B cell (primary cell): ENCODE results near the gene MAP3K6. TPM values are rescaled to one million over a fixed set of nuclear protein-coding genes. Genes with fewer than 3 reads are reported as not detected.

Source experiments
- ATAC-seq: fragments of 200-7000 bp; cut with Tn5 transposase; one replicate; pipeline ENCODE4 v1.10.0; 2021; ENCODE audit warnings: low read depth, mild to moderate bottlenecking, moderate number of reproducible peaks, moderate library complexity
- CTCF ChIA-PET: fragments of 350-600 bp; sonication (Branson Sonifier 250); formaldehyde crosslinking; loops from one replicate; lab custom pipeline; 2021; ENCODE audit warnings: antibody characterized with exemption, inconsistent platforms; lab: Charles Lee
- POLR2A ChIA-PET: fragments of 350-600 bp; sonication (Branson Sonifier 250); formaldehyde crosslinking; loops from one replicate; lab custom pipeline; 2021; ENCODE audit warnings: antibody characterized with exemption; lab: Charles Lee
- DNase-seq: peaks from one replicate; pipeline ENCODE4 v3.0.0; 2013
- H2AFZ ChIP-seq: 2 replicates; pipeline ENCODE4 v1.6.1; 2012; ENCODE audit warnings: mild to moderate bottlenecking, low read depth, low read length; ENCODE audit not compliant: insufficient read depth, poor library complexity, severe bottlenecking
- H3K27ac ChIP-seq, 2 donors: 1 replicate in 1 of 2; 2 replicates in 1 of 2; pipeline ENCODE4 v1.5.1; 2012 to 2013; ENCODE audit warnings: low read length in 2 of 2, mild to moderate bottlenecking in 2 of 2, moderate library complexity in 1 of 2
- H3K27me3 ChIP-seq, 4 experiments: fragments of 200-600 bp in 1 of 4; sonication (generic) in 1 of 4; replicated peaks in 1 of 4; 1 replicate in 2 of 4; 2 replicates in 2 of 4; pipeline versions ENCODE4 v1.6.1 to v1.7.0; 2013 to 2016; ENCODE audit warnings: low read length in 3 of 4, mild to moderate bottlenecking in 2 of 4, mixed read lengths in 1 of 4, moderate library complexity in 1 of 4; ENCODE audit not compliant: insufficient read depth in 4 of 4, control insufficient read depth in 3 of 4; ENCODE audit errors: control extremely low read depth in 1 of 4
- H3K36me3 ChIP-seq, 2 experiments: replicated peaks in 1 of 2; 1 replicate in 1 of 2; 2 replicates in 1 of 2; pipeline versions ENCODE4 v1.6.1 to v1.7.1; 2013; ENCODE audit warnings: low read length in 1 of 2; ENCODE audit not compliant: insufficient read depth in 2 of 2, control insufficient read depth in 1 of 2; ENCODE audit errors: control extremely low read depth in 1 of 2, extremely low read depth in 1 of 2
- H3K4me1 ChIP-seq, 2 donors: fragments of 200-600 bp in 1 of 2; sonication (generic) in 1 of 2; 1 replicate in 1 of 2; 2 replicates in 1 of 2; pipeline versions ENCODE4 v1.5.1 to v1.6.1; 2013 to 2017; ENCODE audit warnings: low read length in 2 of 2; ENCODE audit not compliant: control insufficient read depth in 2 of 2, insufficient read depth in 2 of 2
- H3K4me2 ChIP-seq: replicated peaks from 2 replicates; pipeline ENCODE3; 2012; ENCODE audit warnings: mild to moderate bottlenecking, low read depth, low read length; ENCODE audit not compliant: poor library complexity, severe bottlenecking
- H3K4me3 ChIP-seq, 5 experiments: fragments of 200-600 bp in 1 of 5; sonication (generic) in 1 of 5; 1 replicate in 3 of 5; 2 replicates in 2 of 5; pipeline versions ENCODE4 v1.5.1 to v1.7.0; 2011 to 2016; ENCODE audit warnings: low read length in 4 of 5, mild to moderate bottlenecking in 4 of 5, low read depth in 2 of 5, control low read depth in 1 of 5, moderate library complexity in 1 of 5; ENCODE audit not compliant: insufficient read depth in 1 of 5; ENCODE audit errors: control extremely low read depth in 1 of 5, extremely low read depth in 1 of 5
- H3K79me2 ChIP-seq: fragments of 200-600 bp; sonication (generic); one replicate; pipeline ENCODE4 v1.6.0; 2016; ENCODE audit warnings: low read length; ENCODE audit not compliant: control insufficient read depth, insufficient read depth
- H3K9ac ChIP-seq: fragments of 200-600 bp; sonication (generic); 2 replicates; pipeline ENCODE4 v1.6.1; 2017; ENCODE audit warnings: mild to moderate bottlenecking, low read length, moderate library complexity
- H3K9me3 ChIP-seq, 3 donors: one replicate each; pipeline versions ENCODE4 v1.6.1 to v1.7.1; 2013; ENCODE audit warnings: low read length in 2 of 3; ENCODE audit not compliant: control insufficient read depth in 2 of 3, insufficient read depth in 1 of 3; ENCODE audit errors: control extremely low read depth in 1 of 3
- H4K20me1 ChIP-seq: 2 replicates; pipeline ENCODE4 v1.6.0; 2012; ENCODE audit warnings: mild to moderate bottlenecking, low read length; ENCODE audit not compliant: insufficient read depth, control insufficient read depth, poor library complexity, severe bottlenecking
- H3K27ac Mint-ChIP-seq: one replicate; pipeline ENCODE4 v1.8.0; 2021; ENCODE audit warnings: mixed read lengths
- H3K27me3 Mint-ChIP-seq: one replicate; pipeline ENCODE4 v1.8.0; 2021; ENCODE audit warnings: mixed read lengths
- H3K4me1 Mint-ChIP-seq: one replicate; pipeline ENCODE4 v1.8.0; 2021; ENCODE audit warnings: mixed read lengths
- H3K4me3 Mint-ChIP-seq: one replicate; pipeline ENCODE4 v1.8.0; 2021; ENCODE audit warnings: mixed read lengths
- H3K9me3 Mint-ChIP-seq: one replicate; pipeline ENCODE4 v1.8.0; 2022; ENCODE audit warnings: mixed read lengths; ENCODE audit not compliant: insufficient read depth
- EZH2 ChIP-seq: IDR thresholded peaks from 2 replicates; pipeline ENCODE4 v1.6.1; 2012; ENCODE audit warnings: borderline replicate concordance, low read depth, mild to moderate bottlenecking, moderate library complexity, low read length; ENCODE audit not compliant: insufficient read depth, poor library complexity, severe bottlenecking
- WGBS: methylation state at CpG from one replicate; pipeline ENCODE4 v1.1.5; 2013; ENCODE audit warnings: missing lambda C conversion rate; ENCODE audit not compliant: insufficient coverage; 5-methylcytosine and 5-hydroxymethylcytosine counted together
- intact Hi-C: fragments of 100-400 bp; cut with micrococcal nuclease; formaldehyde crosslinking; loops from one replicate; pipeline ENCODE4 v1.10.0; 2022
- polyA plus RNA-seq: library from polyadenylated mRNA; depleted of rRNA; stranded (reverse); fragments of >200 nt; gene quantifications from 2 replicates; pipeline ENCODE4 v1.2.3, GENCODE V29; 2012
- total RNA-seq, 2 donors: library from RNA; stranded (reverse); fragments of 120-200 nt in 1 of 2; gene quantifications; 1 replicate in 1 of 2; 2 replicates in 1 of 2; pipeline versions ENCODE4 v1.2.3 to v1.2.4, GENCODE V29; 2013 to 2022
- TF ChIP-seq, protein P1 (sequence below): fragments of 200-600 bp; IDR thresholded peaks from one replicate; pipeline ENCODE4 v1.8.0; 2022; ENCODE audit warnings: antibody characterized with exemption, mild to moderate bottlenecking

The MAP3K6 gene
- total and polyA plus RNA-seq, 2 donors (not counting 1 experiment from before 2014, with no cell fraction given): 9.4 to 11.0 TPM

DNA sequence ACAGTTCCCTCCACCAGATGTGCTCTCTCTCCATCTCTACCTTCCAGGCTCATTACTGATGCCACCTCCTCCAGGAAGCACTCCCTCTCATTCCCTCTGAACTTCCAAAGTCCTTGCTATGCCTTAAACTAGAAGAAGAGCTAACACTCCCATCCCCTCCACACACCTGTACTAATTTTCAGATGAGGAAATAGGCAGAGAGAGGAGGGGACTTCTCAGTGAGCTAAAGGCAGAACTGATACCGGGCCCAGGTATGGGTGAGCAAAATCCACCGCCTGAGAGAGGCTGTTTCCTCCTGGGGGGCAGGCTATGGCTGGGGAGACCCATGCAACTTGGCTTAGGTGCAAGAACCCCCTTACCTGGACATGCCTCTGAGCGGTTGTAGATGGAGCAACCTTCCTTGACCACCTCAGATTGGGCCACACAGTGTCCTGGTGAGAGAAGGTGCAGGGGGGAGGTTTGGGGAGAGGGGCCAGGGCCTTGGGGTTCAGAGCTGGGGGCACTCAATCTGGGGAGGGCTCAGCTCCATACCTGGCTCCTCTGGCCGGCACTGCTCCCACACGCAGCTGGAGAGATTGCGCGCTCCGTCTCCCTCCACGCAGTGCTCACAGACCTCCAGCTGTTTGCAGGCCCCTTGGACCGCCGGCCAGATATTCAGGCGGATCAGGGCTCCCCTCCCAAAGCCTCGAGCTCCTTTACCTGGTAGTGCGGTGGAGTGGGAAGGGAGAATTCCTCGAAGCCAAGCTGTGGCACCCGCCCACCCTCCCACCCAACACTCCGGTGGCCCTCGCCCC is 15.4 kb upstream of the MAP3K6 start:
- Mint-ChIP-seq H3K4me1 (peaks cover 8% of the 10 kb centered on the region), H3K27me3 (peaks cover 4% of the 10 kb centered on the region), H3K4me3 (no peak overlapping the region), H3K9me3 (no peaks in the 10 kb centered on the region), H3K27ac (no peak overlapping the region)
- ChIA-PET CTCF (interaction anchor here (0.9 to 2.4 kb wide), 10 partner anchors 8 to 227 kb away, joined by 3 to 13 read pairs (median 5); partner anchors contain the start of gene MAP3K6), POLR2A (interaction anchor here (1.3 to 1.5 kb wide), 2 partner anchors 17 to 25 kb away, joined by 3 to 4 read pairs; no protein-coding TSS in a partner anchor)
- WGBS: 60% methylated on average over 5 of the region's 18 CpGs
- TF ChIP-seq, protein P1, sequence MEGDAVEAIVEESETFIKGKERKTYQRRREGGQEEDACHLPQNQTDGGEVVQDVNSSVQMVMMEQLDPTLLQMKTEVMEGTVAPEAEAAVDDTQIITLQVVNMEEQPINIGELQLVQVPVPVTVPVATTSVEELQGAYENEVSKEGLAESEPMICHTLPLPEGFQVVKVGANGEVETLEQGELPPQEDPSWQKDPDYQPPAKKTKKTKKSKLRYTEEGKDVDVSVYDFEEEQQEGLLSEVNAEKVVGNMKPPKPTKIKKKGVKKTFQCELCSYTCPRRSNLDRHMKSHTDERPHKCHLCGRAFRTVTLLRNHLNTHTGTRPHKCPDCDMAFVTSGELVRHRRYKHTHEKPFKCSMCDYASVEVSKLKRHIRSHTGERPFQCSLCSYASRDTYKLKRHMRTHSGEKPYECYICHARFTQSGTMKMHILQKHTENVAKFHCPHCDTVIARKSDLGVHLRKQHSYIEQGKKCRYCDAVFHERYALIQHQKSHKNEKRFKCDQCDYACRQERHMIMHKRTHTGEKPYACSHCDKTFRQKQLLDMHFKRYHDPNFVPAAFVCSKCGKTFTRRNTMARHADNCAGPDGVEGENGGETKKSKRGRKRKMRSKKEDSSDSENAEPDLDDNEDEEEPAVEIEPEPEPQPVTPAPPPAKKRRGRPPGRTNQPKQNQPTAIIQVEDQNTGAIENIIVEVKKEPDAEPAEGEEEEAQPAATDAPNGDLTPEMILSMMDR: no peak
- no peak for TF ChIP-seq EZH2
- no peaks in the 10 kb centered on the region for H3K27me3 ChIP-seq
- ATAC-seq: peak; percentile 53
- peak; percentile 60 for DNase-seq
- H3K79me2 ChIP-seq: no peaks in the 10 kb centered on the region
- H3K36me3 ChIP-seq: no peaks in the 10 kb centered on the region
- no peak overlapping the region for H3K4me3 ChIP-seq
- H3K27ac ChIP-seq: no peak overlapping the region
- H3K4me1 ChIP-seq: peaks cover 8 to 12% of the 10 kb centered on the region in 2 donors
- peaks cover 0 to 4% (median 0%) of the 10 kb centered on the region in 3 donors for H3K9me3 ChIP-seq
- H3K9ac ChIP-seq: no peak overlapping the region
- intact Hi-C loops: no loop called here
- no peak overlapping the region for H2AFZ ChIP-seq
- peak overlapping the region; percentile 17 for H3K4me2 ChIP-seq
- no peaks in the 10 kb centered on the region for H4K20me1 ChIP-seq
